ENCODE data around the gene BTNL3.

DNA sequence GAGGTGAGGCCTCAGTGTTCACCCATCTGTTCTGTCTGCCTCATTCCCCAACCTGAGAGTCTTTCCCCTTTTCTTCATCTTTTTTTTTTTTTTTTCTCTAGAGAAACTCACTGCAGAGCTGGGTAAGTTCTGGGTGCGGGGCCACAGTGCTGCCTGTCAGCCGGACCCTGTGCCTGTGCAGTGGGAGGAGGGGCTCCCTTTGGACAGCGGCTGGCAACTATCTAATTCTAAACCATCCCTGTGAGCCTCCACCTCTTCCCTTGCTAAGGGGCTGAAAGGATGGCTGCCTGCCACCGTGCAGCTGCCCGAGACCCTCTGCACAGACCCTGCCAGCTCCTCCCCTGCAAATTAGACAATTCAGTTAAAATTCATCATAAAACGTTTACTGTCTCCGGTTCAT lies 65.5 kb downstream of the BTNL3 start:
- TF ChIP-seq, protein P1, sequence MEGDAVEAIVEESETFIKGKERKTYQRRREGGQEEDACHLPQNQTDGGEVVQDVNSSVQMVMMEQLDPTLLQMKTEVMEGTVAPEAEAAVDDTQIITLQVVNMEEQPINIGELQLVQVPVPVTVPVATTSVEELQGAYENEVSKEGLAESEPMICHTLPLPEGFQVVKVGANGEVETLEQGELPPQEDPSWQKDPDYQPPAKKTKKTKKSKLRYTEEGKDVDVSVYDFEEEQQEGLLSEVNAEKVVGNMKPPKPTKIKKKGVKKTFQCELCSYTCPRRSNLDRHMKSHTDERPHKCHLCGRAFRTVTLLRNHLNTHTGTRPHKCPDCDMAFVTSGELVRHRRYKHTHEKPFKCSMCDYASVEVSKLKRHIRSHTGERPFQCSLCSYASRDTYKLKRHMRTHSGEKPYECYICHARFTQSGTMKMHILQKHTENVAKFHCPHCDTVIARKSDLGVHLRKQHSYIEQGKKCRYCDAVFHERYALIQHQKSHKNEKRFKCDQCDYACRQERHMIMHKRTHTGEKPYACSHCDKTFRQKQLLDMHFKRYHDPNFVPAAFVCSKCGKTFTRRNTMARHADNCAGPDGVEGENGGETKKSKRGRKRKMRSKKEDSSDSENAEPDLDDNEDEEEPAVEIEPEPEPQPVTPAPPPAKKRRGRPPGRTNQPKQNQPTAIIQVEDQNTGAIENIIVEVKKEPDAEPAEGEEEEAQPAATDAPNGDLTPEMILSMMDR (IDR thresholded peaks at IDR 0.05) = no peak
- TF ChIP-seq POLR2A (IDR thresholded peaks at IDR 0.05) (no peak), POLR2AphosphoS5 (IDR thresholded peaks at IDR 0.05) (no peak)
